Measurements from ENCODE around the gene IL9. TPM values are rescaled to one million over a fixed set of nuclear protein-coding genes. Genes with fewer than 3 reads are reported as not detected.

The IL9 gene
- total RNA-seq, 1 experiment from 2014 or later, result not detected

- ChIA-PET POLR2A (ENCODE audit: unreplicated experiment) (no interaction called here), CTCF (interaction anchor here (0.8 kb wide), 1 partner anchor 395 kb away, joined by 3 read pairs; no protein-coding TSS in a partner anchor)
- Histone ChIP-seq H3K27ac (no peak overlapping the region), H2AFZ (no peak overlapping the region), H3K36me3 (ENCODE audit: low read depth) (no peaks in the 10 kb centered on the region), H3K79me2 (ENCODE audit: low read depth) (no peaks in the 10 kb centered on the region), H3K9me2 (ENCODE audit: insufficient read depth) (no peaks in the 10 kb centered on the region), H3K4me1 (replicated peaks; ENCODE audit: insufficient read depth) (peaks cover 14% of the 10 kb centered on the region), H3K9me3 (ENCODE audit: insufficient read depth, low read depth) (no peaks in the 10 kb centered on the region), H4K20me1 (ENCODE audit: insufficient read depth) (no peaks in the 10 kb centered on the region), H3K4me3 (no peak overlapping the region), H3F3A (ENCODE audit: insufficient read depth, low read depth) (no peaks in the 10 kb centered on the region), H3K4me2 (no peak overlapping the region), H3K27me3 (ENCODE audit: insufficient read depth, low read depth) (peaks cover 20% of the 10 kb centered on the region)
- intact Hi-C loops (cut with micrococcal nuclease; ENCODE audit: unreplicated experiment), result no loop called here
- BruUV-seq (replicated peaks), result no TSS peak
- DNase-seq, result no peak
- TF ChIP-seq CTCF (conservative IDR thresholded peaks at IDR 0.05) (no peak), EZH2 (IDR thresholded peaks at IDR 0.05; ENCODE audit: low read depth) (no peak)
Observed at GRCh38 chr5:135881819-135882218, 13.8 kb downstream of the IL9 start.

- no peaks in the 10 kb centered on the region for H3K79me2 ChIP-seq (ENCODE audit: low read depth)
- H3K27ac ChIP-seq, result no peak overlapping the region
- ChIA-PET POLR2A (ENCODE audit: unreplicated experiment) (no interaction called here), CTCF (interaction anchor here (0.6 to 0.8 kb wide), 2 partner anchors 372 to 394 kb away, joined by 3 read pairs; no protein-coding TSS in a partner anchor)
- no peak overlapping the region for H3K4me3 ChIP-seq
- H3F3A ChIP-seq (ENCODE audit: insufficient read depth, low read depth), result no peaks in the 10 kb centered on the region
- H2AFZ ChIP-seq, result no peak overlapping the region
- no TSS peak for BruUV-seq (replicated peaks)
- H3K4me1 ChIP-seq (replicated peaks; ENCODE audit: insufficient read depth), result peaks cover 14% of the 10 kb centered on the region
- intact Hi-C loops (cut with micrococcal nuclease; ENCODE audit: unreplicated experiment), result no loop called here
- H3K4me2 ChIP-seq, result peak overlapping the region; percentile 48
- no peaks in the 10 kb centered on the region for H3K9me3 ChIP-seq (ENCODE audit: insufficient read depth, low read depth)
- H4K20me1 ChIP-seq (ENCODE audit: insufficient read depth), result no peaks in the 10 kb centered on the region
- H3K36me3 ChIP-seq (ENCODE audit: low read depth), result no peaks in the 10 kb centered on the region
- DNase-seq, result no peak
- peaks cover 20% of the 10 kb centered on the region for H3K27me3 ChIP-seq (ENCODE audit: insufficient read depth, low read depth)
- no peaks in the 10 kb centered on the region for H3K9me2 ChIP-seq (ENCODE audit: insufficient read depth)
- no peak for TF ChIP-seq CTCF (conservative IDR thresholded peaks at IDR 0.05)
- no peak for TF ChIP-seq EZH2 (IDR thresholded peaks at IDR 0.05; ENCODE audit: low read depth)
Observed at GRCh38 chr5:135881244-135881643, 14.4 kb downstream of the IL9 start.

- ChIA-PET POLR2A (ENCODE audit: unreplicated experiment) (no interaction called here), CTCF (interaction anchor here (0.6 kb wide), 1 partner anchor 372 kb away, joined by 3 read pairs; no protein-coding TSS in a partner anchor)
- intact Hi-C loops (cut with micrococcal nuclease; ENCODE audit: unreplicated experiment), result no loop called here
- peak overlapping the region; percentile 48 for H3K4me2 ChIP-seq
- no peak overlapping the region for H3K4me3 ChIP-seq
- no peaks in the 10 kb centered on the region for H3K9me2 ChIP-seq (ENCODE audit: insufficient read depth)
- no peaks in the 10 kb centered on the region for H3K9me3 ChIP-seq (ENCODE audit: insufficient read depth, low read depth)
- peaks cover 20% of the 10 kb centered on the region for H3K27me3 ChIP-seq (ENCODE audit: insufficient read depth, low read depth)
- no peaks in the 10 kb centered on the region for H4K20me1 ChIP-seq (ENCODE audit: insufficient read depth)
- peak; percentile 26 to 46 for DNase-seq
- H3K4me1 ChIP-seq (replicated peaks; ENCODE audit: insufficient read depth), result peaks cover 14% of the 10 kb centered on the region
- no TSS peak for BruUV-seq (replicated peaks)
- H3K36me3 ChIP-seq (ENCODE audit: low read depth), result no peaks in the 10 kb centered on the region
- TF ChIP-seq EZH2 (IDR thresholded peaks at IDR 0.05; ENCODE audit: low read depth) (no peak), CTCF (conservative IDR thresholded peaks at IDR 0.05) (no peak)
- no peak overlapping the region for H2AFZ ChIP-seq
- no peaks in the 10 kb centered on the region for H3K79me2 ChIP-seq (ENCODE audit: low read depth)
- no peaks in the 10 kb centered on the region for H3F3A ChIP-seq (ENCODE audit: insufficient read depth, low read depth)
- no peak overlapping the region for H3K27ac ChIP-seq
Observed at GRCh38 chr5:135880801-135881200, 14.8 kb downstream of the IL9 start.
